ENCODE measurements around the gene DIS3L2. TPM values are rescaled to one million over a fixed set of nuclear protein-coding genes. Genes with fewer than 3 reads are reported as not detected.
"Not testable (repeated sequence)": the region's sequence is repeated elsewhere in the genome, so short reads cannot be mapped to it uniquely, and the experiment has no call there.

The DIS3L2 gene
- total RNA-seq, 1 donor from 2014 or later, result 23.7 TPM

DNA sequence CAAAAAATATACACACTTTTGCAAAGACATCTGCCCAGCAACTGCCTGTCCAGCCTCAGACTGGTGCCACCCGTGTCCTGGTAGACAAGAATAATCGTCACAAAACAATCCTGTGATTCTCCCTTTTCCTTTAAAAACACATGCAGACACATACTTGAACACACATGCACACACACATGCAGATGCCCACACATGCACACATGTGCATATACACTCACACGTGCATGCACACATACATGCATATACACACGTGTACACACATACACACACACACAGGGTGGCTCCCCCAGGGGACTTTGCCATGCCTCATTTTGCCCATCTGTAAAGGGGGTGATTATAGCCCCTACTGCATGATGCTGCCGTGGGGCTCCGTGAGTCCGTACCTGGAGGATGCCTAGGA, 392.1 kb downstream of the DIS3L2 start:
- no peak for DNase-seq

DNA sequence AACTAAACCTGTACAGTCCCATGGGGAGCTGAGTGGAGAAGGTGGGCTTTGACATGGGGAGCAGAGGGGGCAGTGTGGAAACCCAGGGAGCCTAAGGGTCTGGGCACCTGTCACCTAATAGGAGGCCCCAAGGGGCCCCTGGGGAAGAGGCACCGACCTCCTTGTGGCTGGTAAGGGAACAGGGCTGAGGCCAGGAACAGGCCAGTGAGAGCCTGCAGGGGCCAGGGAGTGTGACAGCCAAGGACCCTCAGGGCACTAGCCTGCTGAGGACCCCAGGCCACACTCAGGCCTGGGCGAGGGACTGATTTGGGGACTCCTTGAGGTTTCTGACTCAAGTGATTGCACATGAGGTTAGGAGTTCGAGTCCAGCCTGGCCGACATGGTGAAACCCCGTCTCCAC, 392.6 kb downstream of the DIS3L2 start:
- no peak for DNase-seq

DNA sequence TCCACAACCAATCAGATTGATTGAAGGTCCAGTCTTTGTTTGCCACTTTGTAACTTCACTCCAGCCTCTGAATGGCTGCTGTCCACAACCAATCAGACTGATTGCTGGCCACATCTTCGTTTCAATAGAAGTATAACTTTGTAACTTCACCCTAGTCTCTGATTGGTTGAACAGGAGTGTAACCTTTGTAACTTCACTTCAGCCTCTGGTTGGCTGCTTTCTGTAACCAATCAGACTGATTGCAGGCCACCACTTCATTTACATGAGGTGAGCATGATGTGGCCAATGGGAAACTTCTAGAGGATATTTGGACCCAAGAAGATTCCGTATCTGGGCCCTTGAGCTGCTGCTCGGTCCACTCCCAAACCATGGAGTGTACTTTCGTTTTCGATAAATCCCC, 400.1 kb downstream of the DIS3L2 start:
- DNase-seq, result no peak

DNA sequence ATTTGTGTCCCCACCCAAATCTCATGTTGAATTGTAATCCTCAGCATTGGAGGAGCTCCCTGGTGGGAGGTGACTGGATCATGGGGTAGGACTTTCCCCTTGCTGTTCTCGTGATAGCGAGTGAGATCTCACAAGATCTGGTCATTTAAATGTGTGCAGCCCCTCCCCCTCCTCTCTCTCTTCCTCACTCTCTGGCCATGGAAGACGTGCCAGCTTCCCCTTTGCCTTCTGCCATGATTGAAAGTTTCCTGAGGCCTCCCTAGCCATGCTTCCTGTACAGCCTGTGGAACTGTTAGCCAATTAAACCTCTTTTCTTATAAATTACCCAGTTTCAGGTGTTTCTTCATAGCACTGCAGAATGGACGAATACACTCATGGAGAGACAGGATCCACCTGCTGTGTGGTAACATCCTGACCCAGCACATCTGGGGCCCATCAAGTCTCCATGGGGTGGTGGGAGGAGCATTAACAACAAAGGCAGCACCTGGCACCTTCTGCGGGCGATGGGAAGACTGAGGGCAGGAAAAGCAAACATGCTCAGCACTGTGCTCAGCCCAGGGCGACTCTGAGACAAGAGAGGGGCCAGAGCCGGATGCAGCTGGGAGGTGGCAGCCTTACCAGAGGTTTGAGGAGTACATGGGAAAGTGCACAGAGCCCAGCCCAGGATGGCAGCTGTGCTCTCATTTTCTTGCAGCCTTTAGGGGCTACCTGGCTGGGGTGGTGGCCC, 400.8 kb downstream of the DIS3L2 start:
- no peak for DNase-seq

DNA sequence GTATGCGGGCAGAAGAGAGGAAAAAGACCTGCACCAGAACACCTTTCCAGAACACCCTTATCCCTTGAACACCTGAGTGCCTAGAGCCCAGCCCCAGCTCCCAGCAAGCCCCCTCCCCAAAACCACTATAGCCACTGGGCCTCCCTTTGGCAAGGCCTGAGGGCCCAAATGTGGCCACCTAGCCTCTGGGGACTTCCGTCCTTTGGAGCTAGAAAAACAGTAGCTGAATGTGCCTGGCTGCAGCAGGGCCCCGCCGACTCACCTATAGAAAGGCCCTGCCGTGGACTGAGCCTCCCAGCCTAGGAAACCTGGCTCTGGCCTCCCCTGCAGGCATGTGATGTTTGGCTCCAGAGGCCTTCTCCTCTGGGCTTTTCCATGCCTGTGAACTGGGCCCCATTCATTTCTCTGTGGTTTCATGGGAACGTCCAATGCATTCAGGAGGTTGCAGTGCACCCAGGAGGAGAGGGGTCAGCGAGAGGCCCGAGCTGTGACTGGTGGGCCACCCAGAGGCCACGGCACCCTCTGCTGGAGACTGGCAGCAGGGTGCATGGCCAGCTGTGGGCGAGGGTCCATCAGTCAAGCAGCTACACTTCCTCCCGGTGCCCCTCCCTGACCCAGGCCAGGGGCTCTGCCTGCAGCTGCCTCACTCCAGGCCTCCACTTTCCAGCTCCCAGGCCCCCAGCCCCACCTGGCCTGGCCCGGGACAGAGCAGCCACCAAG, 401.7 kb downstream of the DIS3L2 start:
- DNase-seq, result not testable (repeated sequence)

DNA sequence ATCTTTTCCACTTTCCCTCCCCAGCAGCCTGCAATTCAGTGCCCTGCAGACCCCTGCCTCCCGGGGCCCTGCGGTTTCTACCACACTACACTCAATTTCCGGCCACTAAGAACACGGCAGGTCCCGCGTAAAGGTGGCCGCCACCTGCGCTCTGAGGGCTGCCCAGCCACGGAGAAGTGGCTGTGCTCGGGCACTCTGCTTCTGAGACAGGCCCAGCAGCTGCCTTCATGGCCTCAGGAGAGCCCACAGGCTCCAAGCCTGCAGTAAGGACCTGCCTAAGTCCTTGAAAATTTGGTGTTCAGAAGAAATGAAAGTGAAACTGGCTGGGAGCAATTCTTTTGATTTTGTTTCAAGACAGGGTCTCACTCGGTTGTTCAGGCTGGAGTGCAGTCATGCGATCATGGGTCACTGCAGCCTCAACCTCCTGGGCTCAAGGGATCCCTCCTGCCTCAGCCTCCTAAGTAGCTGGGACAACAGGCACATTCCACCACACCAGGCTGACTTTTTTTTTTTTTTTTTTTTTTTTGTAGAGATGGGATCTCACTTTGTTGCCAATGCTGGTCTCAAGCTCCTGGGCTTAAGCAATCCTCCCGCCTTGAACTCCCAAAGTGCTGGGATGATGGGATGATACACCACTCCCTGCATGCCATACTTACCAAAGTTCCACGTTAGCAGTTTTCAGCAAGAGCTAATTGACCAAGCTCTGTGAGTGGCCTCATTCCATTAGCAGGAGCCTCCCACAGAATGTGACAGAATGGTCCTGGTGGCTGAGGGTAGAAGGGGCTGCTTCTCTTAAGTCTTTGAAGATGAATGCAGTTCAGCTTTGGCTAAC, 402.5 kb downstream of the DIS3L2 start:
- DNase-seq, result no peak

DNA sequence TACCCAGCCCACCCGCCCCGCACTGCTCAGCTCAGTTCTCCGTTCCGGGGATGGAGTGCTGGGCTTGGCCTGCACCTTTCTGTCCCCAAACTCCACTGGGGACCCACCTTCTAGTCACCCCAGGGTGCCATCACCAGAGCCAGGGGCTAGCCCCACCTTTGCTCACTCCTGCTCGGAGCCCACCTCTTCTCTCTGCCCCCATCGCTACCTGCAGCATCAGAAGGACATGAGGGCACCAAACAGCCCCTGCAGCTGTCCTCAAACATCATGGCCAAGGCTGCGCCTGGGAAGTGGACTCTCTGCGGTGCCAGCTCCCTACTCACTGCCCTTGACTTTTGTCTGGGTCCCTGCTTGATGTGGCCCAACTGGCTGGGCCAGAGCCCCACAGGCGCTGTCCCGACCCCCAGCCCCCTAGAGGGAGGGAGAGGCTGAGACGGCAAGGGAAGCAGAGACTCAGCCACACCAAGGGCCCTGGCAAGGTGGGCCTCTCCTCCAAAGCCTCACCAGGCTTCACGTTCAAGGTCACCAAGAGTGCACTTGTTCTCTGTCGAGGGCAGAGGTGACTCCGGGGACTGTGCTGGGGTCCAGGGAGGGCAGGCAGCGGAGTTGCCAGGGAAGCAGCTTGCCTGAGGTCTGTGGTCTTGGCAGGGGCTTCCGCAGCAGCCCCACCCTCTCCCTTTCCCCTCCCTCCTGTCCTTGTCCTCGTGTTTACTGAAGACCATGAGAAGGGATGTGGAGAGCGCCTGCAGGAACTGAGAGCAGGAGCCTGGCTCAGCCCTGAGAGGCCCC, 403.5 kb downstream of the DIS3L2 start:
- not testable (repeated sequence) for DNase-seq

DNA sequence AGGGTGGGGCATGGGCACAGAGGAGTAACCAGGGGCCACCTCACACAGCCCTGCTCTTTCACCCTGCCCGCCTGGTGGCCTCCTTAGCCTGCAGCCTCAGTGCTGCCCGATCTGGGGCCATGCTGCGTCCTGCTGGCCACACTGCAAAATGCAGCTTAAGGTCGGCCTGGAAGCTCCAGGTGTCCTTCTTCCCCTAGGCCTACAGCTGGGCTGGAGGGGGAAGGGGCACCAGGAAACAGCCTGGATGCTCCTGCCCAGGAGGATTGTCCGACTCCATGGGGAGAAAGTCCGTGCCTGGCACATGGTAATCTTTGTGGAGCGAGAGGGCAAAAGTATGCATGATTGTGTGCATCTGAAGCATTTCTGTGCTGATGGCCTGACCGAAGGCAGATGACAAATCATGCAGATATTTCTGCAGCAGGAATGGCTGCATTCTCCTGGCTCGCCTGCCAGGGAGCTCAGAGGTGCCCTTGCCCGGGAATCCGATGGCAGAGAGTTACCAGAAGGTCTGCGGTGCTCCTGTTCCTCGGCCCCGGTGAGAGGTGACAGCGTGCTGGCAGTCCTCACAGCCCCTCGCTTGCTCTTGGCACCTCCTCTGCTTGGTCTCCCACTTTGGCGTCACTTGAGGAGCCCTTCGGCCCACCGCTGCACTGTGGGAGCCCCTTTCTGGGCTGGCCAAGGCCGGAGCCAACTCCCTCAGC, 404.3 kb downstream of the DIS3L2 start:
- peak; percentile 64 for DNase-seq

DNA sequence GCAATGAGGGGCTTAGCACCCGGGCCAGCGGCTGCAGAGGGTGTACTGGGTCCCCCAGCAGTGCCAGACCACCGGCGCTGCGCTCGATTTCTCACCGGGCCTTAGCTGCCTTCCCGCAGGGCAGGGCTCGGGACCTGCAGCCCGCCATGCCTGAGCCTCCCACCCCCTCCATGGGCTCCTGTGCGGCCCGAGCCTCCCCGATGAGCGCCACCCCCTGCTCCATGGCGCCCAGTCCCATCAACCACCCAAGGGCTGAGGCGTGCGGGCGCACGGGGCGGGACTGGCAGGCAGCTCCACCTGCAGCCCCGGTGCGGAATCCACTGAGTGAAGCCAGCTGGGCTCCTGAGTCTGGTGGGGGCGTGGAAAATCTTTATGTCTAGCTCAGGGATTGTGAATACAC, 404.9 kb downstream of the DIS3L2 start:
- not testable (repeated sequence) for DNase-seq

DNA sequence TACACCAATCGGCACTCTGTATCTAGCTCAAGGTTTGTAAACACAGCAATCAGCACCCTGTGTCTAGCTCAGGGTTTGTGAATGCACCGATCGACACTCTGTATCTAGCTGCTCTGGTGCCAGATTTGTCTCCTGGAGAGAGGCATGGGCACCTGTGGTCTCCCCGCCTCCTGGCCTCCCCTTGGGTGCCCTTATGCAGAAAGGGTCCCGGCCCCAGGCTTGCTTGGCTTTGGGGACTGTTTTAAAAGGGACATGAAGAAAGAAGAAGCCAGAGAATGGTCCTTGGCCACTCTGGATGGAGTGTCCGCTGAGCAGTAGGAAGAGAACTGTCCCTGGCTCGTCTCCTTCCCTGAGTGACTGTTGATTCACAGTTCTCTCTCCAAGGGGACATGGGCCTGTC, 405.5 kb downstream of the DIS3L2 start:
- no peak for DNase-seq

DNA sequence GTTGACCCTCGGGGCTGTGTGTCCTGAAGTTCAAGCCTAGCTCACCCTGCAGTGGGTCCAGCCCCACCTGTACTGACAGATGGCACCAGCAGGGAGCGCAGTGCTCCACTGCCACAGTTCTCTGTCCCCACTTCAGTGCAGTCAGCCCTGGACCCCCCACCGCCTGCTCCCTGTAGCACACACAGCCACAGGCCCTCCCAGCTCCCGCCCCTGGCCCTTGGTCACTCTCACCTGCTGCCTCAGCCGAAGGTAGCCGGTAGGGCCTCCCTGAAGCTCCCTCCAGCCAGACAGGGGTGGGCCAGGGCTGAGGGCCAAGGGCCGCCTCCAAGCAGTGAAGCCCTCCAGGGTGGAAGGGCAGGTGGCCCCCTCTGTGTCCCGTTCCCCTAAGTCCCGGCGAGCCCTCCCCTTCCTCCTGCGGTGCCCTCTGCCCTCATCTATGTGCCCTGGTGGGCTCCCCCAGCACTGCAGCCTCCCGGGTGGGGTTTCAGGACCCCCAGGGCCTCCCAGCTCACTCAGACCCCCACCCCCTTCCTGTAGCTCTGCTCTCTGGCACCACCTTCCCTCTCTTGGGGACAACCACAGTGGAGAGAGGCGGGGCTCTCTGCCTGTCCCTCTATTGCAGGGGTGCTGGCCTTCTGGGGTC, 406.2 kb downstream of the DIS3L2 start:
- peak; percentile 34 for DNase-seq

DNA sequence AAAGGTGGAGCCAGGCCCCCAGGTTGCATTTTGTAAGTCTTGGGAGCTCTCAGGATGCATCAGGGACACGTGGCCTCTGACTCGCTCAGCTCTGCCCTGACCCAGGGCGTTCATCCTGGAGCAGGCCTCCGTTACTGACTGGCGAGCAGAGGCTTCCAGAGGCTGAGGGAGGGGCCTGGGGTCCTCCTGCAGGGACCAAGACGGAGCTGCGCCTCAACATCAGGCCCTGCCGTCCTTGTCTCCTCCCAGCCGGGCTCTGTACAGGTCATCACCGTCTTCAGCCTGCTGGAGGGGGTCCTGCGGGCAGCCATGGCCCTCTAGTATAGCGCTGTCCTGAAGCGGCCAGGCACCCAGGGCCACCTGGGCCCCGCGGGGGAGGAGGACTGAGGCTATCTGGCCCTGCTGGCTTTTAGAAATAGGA, 406.8 kb downstream of the DIS3L2 start:
- no peak for DNase-seq

DNA sequence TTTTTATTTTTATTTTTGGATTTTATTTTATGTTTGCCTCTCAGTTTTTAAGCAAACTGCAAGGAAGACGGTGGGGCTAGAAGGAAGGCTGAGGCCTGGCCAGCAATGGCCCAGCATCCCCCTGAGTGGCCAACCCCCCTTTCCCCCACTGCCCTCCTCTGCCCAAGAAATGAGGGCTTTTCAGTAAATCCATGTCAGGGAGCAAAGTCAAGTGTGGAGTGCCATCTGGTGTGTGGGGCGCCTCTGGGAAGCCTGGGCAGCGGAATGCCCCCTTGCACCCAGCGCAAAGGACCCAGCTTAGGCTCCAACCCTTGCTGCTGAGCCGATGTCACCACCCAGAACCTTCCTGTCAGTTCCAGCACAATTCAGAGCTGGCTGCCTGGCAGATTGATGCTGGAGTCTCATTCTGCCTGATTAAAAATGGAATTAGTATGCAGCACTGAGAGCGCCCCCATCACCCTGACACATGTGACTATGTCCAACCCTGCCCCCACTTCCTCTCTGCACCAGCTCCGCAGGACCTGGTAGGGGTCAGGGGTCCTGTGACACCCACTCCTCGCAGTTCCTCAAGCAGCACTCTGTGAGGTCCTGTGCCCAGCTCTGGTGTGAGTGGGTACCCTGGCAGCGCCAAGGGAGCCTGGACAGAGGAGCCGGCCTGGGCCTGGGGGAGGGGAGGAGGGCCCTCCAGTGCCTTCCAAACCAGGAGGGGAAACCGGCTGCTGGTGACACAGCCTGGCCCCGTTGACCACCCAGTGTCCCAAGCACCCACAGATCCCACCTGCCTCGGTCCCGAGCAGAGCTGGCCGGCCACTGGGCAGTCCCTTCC, 407.8 kb downstream of the DIS3L2 start:
- DNase-seq, result no peak

DNA sequence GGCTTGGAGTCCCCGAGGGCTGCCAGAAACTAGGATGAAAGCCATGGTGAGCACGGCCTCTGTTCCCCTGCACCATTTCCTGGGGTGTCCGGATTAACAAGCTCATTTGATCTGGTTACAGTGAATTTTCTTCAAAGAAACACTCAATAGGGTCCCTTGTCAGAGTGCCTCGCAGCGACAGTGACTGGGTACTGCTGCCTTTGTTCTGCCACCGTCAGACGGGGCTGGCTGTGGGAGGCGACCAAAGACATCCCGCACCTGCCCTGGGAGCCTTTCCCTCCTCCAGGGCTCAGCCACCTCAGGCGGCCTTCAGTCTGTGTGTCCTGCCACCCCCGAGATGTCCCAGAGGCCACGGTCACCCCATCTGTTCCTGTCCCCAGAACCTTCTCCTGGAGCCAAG, 408.5 kb downstream of the DIS3L2 start:
- DNase-seq, result not testable (repeated sequence)

DNA sequence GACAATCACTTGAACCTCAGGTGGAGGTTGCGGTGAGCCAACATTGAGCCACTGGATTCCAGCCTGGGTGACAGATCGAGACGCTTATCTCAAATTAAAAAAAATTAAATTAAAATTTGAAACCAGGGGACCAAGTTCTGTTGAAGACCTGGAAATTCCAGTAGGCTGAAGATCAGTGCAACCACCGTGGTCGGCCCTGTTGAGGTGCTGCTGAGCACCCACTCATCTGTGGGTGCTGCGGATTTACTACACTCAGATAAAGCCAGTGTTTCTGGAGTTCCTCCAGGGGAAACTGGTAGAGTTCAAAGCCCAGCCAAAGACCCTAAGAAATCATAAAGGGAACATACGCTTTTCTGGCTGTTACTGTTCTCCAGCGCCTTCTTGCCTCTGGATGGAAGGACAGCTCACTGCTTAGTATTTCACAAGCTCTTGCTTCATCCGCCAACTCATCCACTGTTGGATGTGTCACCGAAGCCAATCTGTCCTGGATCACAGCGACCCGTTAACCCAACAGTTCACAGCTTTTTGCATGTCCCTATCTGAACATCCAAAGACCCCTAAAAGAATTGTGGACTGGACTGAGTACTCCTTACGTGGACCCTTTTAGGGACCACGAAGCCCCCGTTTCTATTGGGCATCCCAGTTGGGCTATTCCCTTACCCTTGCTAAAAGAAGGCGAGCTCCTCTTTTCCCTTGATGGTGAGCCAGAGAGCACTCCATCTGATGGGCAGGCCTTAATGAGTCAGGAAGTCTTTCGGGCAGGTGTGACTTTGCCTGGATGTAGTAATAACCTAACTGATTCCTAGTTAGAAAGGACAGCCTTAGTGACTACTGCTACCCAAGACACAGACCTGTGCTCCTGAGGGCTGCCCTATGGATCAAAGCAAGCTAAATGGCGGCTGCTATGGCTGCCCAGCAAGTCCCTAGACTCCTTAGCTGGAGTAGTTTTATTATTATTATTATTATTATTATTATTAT, 411.0 kb downstream of the DIS3L2 start:
- DNase-seq, result no peak

DNA sequence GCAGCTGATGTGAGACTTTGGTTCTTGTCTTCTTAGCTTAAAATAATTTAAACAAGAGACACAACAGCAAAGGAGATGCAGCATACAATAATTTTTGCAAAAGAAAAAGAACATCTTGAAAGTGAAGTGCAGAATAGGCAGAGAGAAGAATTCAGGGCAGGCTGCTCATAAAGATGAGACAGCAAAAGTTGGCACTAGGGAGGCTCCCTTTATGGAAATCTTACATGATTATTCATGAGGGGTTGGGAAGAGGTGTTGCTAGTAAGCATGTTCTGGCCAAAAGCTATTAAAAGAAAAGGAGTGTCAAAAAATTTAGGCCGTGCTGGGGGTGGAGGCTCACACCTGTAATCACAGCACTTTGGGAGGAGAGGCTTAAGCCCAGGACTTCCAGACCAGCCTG, 412.8 kb downstream of the DIS3L2 start:
- no peak for DNase-seq

DNA sequence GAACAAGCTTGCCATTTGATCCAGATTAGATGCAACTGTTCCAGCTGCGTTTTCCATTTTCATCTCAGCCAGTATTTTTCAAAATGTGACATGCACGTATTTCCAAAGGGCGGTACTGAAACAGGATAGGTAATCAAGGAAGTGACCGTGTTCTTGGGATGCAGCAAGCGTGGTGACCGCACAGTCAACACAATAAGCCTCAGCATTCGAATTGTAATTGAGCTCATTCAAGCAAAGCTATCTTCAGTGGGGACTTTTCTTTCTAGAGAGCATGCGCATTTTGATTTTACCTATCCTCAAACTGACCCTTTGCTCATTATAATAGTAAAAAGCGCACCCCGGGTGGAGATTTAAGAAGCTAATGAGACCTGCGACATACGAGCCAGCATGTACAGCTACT, 413.7 kb downstream of the DIS3L2 start:
- no peak for DNase-seq

DNA sequence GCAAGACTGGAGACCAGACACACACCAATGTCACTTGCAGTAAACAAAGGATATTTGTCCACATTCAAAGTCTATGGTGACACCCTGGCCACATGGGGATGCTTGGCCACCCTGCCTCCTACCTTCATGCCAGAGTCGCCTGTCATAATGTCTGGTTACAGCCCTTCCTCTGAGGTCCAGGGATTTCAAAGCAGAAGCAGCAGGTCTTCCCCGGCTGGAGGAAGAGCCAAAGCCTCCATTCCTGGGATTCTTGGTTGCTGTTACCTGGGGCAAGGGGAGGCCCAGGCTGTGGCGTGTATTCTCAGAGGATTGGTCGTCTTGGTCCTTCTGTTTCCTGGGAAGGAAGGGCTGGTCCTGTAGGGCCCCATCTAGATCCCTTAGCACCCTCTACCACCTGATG, 414.7 kb downstream of the DIS3L2 start:
- DNase-seq, result no peak

DNA sequence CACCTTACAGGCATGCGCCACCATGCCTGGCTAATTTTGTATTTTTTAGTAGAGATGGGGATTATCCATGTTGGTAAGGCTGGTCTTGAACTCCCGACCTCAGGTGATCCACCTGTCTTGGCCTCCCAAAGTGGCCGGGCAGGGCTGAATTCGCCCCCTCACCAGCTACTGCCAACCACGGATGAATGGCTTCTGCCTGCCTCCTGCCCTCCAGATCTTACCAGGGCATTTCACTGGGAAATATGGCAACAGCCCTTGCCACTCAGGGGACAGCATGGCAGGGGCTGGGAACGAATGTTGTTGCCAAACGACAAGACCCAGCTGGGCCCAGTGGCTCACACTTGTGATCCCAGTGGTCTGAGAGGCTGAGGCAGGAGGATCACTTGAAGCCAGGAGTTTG, 415.2 kb downstream of the DIS3L2 start:
- DNase-seq, result no peak
